Neural progenitor cell (in vitro differentiated cells): ENCODE data around the gene EGFLAM. TPM values are rescaled to one million over a fixed set of nuclear protein-coding genes. Genes with fewer than 3 reads are reported as not detected.

Experiments
- DNase-seq: peaks from one replicate; pipeline ENCODE4 v3.0.0-alpha.2; 2016; ENCODE audit warnings: low spot score
- H2AFZ ChIP-seq: fragments of 200-600 bp; sonication (generic); replicated peaks from 2 replicates; pipeline ENCODE4 v1.6.1; 2016; ENCODE audit warnings: antibody characterized with exemption
- H3F3A ChIP-seq: fragments of 200-600 bp; sonication (generic); 2 replicates; pipeline ENCODE4 v1.6.1; 2016; ENCODE audit warnings: antibody characterized with exemption, low read depth
- H3K27ac ChIP-seq: fragments of 200-600 bp; sonication (generic); 2 replicates; pipeline ENCODE4 v1.5.1; 2016; ENCODE audit warnings: mild to moderate bottlenecking
- H3K27me3 ChIP-seq: fragments of 200-600 bp; sonication (generic); 2 replicates; pipeline ENCODE4 v1.6.1; 2016; ENCODE audit warnings: mild to moderate bottlenecking, moderate library complexity
- H3K36me3 ChIP-seq: fragments of 200-600 bp; sonication (generic); 2 replicates; pipeline ENCODE4 v1.5.1; 2016
- H3K4me1 ChIP-seq: fragments of 200-600 bp; sonication (generic); 2 replicates; pipeline ENCODE4 v1.6.1; 2016; ENCODE audit warnings: mixed run types
- H3K4me2 ChIP-seq: fragments of 200-600 bp; sonication (generic); 2 replicates; pipeline ENCODE4 v1.6.1; 2016
- H3K4me3 ChIP-seq: fragments of 200-600 bp; sonication (generic); 2 replicates; pipeline ENCODE4 v1.5.1; 2016
- H3K79me2 ChIP-seq: fragments of 200-600 bp; sonication (generic); 2 replicates; pipeline ENCODE4 v1.6.1; 2016; ENCODE audit warnings: low read depth
- H3K9ac ChIP-seq: fragments of 200-600 bp; sonication (generic); 2 replicates; pipeline ENCODE4 v1.6.1; 2016
- H3K9me3 ChIP-seq: fragments of 200-600 bp; sonication (generic); 2 replicates; pipeline ENCODE4 v1.5.1; 2016; ENCODE audit warnings: low read depth
- H4K20me1 ChIP-seq: fragments of 200-600 bp; sonication (generic); 2 replicates; pipeline ENCODE4 v1.6.1; 2016; ENCODE audit warnings: low read depth
- H3K27ac Mint-ChIP-seq: 3 replicates; pipeline ENCODE4 v1.8.0; 2021; ENCODE audit warnings: mixed read lengths
- H3K27me3 Mint-ChIP-seq: 2 replicates; pipeline ENCODE4 v1.8.0; 2022; ENCODE audit warnings: low read depth, mild to moderate bottlenecking, inconsistent platforms, moderate library complexity, mixed read lengths; ENCODE audit not compliant: insufficient read depth
- H3K36me3 Mint-ChIP-seq: 3 replicates; pipeline ENCODE4 v1.8.0; 2021; ENCODE audit warnings: mixed read lengths
- H3K4me1 Mint-ChIP-seq: 3 replicates; pipeline ENCODE4 v1.8.0; 2021; ENCODE audit warnings: mixed read lengths
- H3K4me3 Mint-ChIP-seq: 3 replicates; pipeline ENCODE4 v1.8.0; 2021; ENCODE audit warnings: mild to moderate bottlenecking, moderate library complexity, mixed read lengths
- H3K9me3 Mint-ChIP-seq: 3 replicates; pipeline ENCODE4 v1.8.0; 2020; ENCODE audit warnings: mixed read lengths
- EZH2 ChIP-seq: fragments of 200-600 bp; sonication (generic); IDR thresholded peaks from 2 replicates; pipeline ENCODE4 v1.6.1; 2017; ENCODE audit warnings: antibody characterized with exemption, mild to moderate bottlenecking, moderate library complexity
- EZH2phosphoT487 ChIP-seq: fragments of 200-600 bp; sonication (generic); IDR thresholded peaks from 2 replicates; pipeline ENCODE4 v1.6.1; 2017; ENCODE audit warnings: antibody characterized with exemption
- total RNA-seq: library from RNA; depleted of rRNA; stranded (reverse); fragments of >200 nt; gene quantifications from 2 replicates; pipeline ENCODE4 v1.2.3, GENCODE V29; 2015; ENCODE audit warnings: low replicate concordance
- TF ChIP-seq, protein P1 (sequence below): fragments of 200-600 bp; sonication (generic); IDR thresholded peaks from 2 replicates; pipeline ENCODE4 v1.5.1; 2017; ENCODE audit warnings: antibody characterized with exemption, mild to moderate bottlenecking

Gene EGFLAM
- total RNA-seq, 1 donor from 2014 or later = 0.69 TPM

GRCh38 chr5:38452201-38452600, 193.8 kb downstream of the EGFLAM start:
- Histone ChIP-seq H3K36me3 (no peaks in the 10 kb centered on the region), H3K27me3 (no peaks in the 10 kb centered on the region), H3K4me1 (peaks cover 5% of the 10 kb centered on the region), H3F3A (no peaks in the 10 kb centered on the region), H3K4me3 (no peak overlapping the region), H3K27ac (no peak overlapping the region), H3K79me2 (no peaks in the 10 kb centered on the region), H4K20me1 (no peaks in the 10 kb centered on the region), H2AFZ (no peak overlapping the region), H3K9me3 (no peaks in the 10 kb centered on the region), H3K4me2 (no peak overlapping the region), H3K9ac (no peak overlapping the region)
- no peak for TF ChIP-seq EZH2
- TF ChIP-seq EZH2phosphoT487 = no peak
- TF ChIP-seq, protein P1, sequence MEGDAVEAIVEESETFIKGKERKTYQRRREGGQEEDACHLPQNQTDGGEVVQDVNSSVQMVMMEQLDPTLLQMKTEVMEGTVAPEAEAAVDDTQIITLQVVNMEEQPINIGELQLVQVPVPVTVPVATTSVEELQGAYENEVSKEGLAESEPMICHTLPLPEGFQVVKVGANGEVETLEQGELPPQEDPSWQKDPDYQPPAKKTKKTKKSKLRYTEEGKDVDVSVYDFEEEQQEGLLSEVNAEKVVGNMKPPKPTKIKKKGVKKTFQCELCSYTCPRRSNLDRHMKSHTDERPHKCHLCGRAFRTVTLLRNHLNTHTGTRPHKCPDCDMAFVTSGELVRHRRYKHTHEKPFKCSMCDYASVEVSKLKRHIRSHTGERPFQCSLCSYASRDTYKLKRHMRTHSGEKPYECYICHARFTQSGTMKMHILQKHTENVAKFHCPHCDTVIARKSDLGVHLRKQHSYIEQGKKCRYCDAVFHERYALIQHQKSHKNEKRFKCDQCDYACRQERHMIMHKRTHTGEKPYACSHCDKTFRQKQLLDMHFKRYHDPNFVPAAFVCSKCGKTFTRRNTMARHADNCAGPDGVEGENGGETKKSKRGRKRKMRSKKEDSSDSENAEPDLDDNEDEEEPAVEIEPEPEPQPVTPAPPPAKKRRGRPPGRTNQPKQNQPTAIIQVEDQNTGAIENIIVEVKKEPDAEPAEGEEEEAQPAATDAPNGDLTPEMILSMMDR = no peak
- Mint-ChIP-seq H3K4me1 (no peaks in the 10 kb centered on the region), H3K9me3 (no peaks in the 10 kb centered on the region), H3K4me3 (no peak overlapping the region), H3K27me3 (peaks cover 5% of the 10 kb centered on the region), H3K27ac (no peak overlapping the region), H3K36me3 (no peaks in the 10 kb centered on the region)
- DNase-seq = no peak

- TF ChIP-seq EZH2 (no peak), EZH2phosphoT487 (no peak)
- TF ChIP-seq, protein P1 = no peak
- Histone ChIP-seq H3K9ac (no peak overlapping the region), H4K20me1 (no peaks in the 10 kb centered on the region), H3K4me2 (no peak overlapping the region), H2AFZ (no peak overlapping the region), H3K79me2 (no peaks in the 10 kb centered on the region), H3K4me1 (peaks cover 5% of the 10 kb centered on the region), H3K4me3 (no peak overlapping the region), H3K27ac (no peak overlapping the region), H3K36me3 (no peaks in the 10 kb centered on the region), H3K27me3 (no peaks in the 10 kb centered on the region), H3F3A (no peaks in the 10 kb centered on the region), H3K9me3 (no peaks in the 10 kb centered on the region)
- no peaks in the 10 kb centered on the region for H3K4me1 Mint-ChIP-seq
- H3K27ac Mint-ChIP-seq = no peak overlapping the region
- no peak overlapping the region for H3K4me3 Mint-ChIP-seq
- no peaks in the 10 kb centered on the region for H3K36me3 Mint-ChIP-seq
- H3K27me3 Mint-ChIP-seq = peaks cover 5% of the 10 kb centered on the region
- DNase-seq = no peak
- H3K9me3 Mint-ChIP-seq = no peaks in the 10 kb centered on the region
Measured at GRCh38 chr5:38453506-38453905, 195.1 kb downstream of the EGFLAM start.

GRCh38 chr5:38453921-38454320, 195.6 kb downstream of the EGFLAM start:
- H3K27ac Mint-ChIP-seq = no peak overlapping the region
- no peaks in the 10 kb centered on the region for H3K27me3 ChIP-seq
- H3K79me2 ChIP-seq = no peaks in the 10 kb centered on the region
- no peak for DNase-seq
- no peaks in the 10 kb centered on the region for H3K36me3 Mint-ChIP-seq
- no peak overlapping the region for H3K4me3 ChIP-seq
- peaks cover 5% of the 10 kb centered on the region for H3K4me1 ChIP-seq
- H3K4me1 Mint-ChIP-seq = no peaks in the 10 kb centered on the region
- H3K9me3 ChIP-seq = no peaks in the 10 kb centered on the region
- no peak overlapping the region for H3K9ac ChIP-seq
- H3F3A ChIP-seq = no peaks in the 10 kb centered on the region
- TF ChIP-seq EZH2phosphoT487 (no peak), EZH2 (no peak)
- TF ChIP-seq, protein P1 = no peak
- no peak overlapping the region for H3K4me3 Mint-ChIP-seq
- no peaks in the 10 kb centered on the region for H4K20me1 ChIP-seq
- no peak overlapping the region for H3K4me2 ChIP-seq
- H3K27me3 Mint-ChIP-seq = peaks cover 3% of the 10 kb centered on the region
- H3K36me3 ChIP-seq = no peaks in the 10 kb centered on the region
- H3K27ac ChIP-seq = no peak overlapping the region
- H3K9me3 Mint-ChIP-seq = no peaks in the 10 kb centered on the region
- no peak overlapping the region for H2AFZ ChIP-seq
